Activated CD8-positive, alpha-beta T cell treated with anti-CD3 and anti-CD28 coated beads for 36 hours (primary cell): ENCODE measurements around the gene TF. TPM values are rescaled to one million over a fixed set of nuclear protein-coding genes. Genes with fewer than 3 reads are reported as not detected.

Source experiments
- ATAC-seq: fragments of 200-7000 bp; cut with Tn5 transposase; one replicate; pipeline ENCODE4 v1.10.0; 2021; ENCODE audit warnings: mild to moderate bottlenecking, moderate library complexity
- CTCF ChIA-PET: fragments of 350-600 bp; sonication (Branson Sonifier 250); formaldehyde crosslinking; loops from one replicate; lab custom pipeline; 2021; ENCODE audit warnings: antibody characterized with exemption; lab: Charles Lee
- POLR2A ChIA-PET: fragments of 350-600 bp; sonication (Branson Sonifier 250); formaldehyde crosslinking; loops from one replicate; lab custom pipeline; 2021; ENCODE audit warnings: antibody characterized with exemption; lab: Charles Lee
- DNase-seq: peaks from one replicate; pipeline ENCODE4 v3.0.0-alpha.2; 2020
- H3K27ac Mint-ChIP-seq: one replicate; pipeline ENCODE4 v1.8.0; 2021; ENCODE audit warnings: mild to moderate bottlenecking, mixed read lengths
- H3K27me3 Mint-ChIP-seq: one replicate; pipeline ENCODE4 v1.8.0; 2021; ENCODE audit warnings: mixed read lengths
- H3K36me3 Mint-ChIP-seq: one replicate; pipeline ENCODE4 v1.8.0; 2021; ENCODE audit warnings: low read depth, mixed read lengths
- H3K4me1 Mint-ChIP-seq: one replicate; pipeline ENCODE4 v1.8.0; 2021; ENCODE audit warnings: low read depth, mixed read lengths
- H3K4me3 Mint-ChIP-seq: one replicate; pipeline ENCODE4 v1.8.0; 2021; ENCODE audit warnings: mild to moderate bottlenecking, moderate library complexity, mixed read lengths
- H3K9me3 Mint-ChIP-seq: one replicate; pipeline ENCODE4 v1.8.0; 2021; ENCODE audit warnings: mixed read lengths
- CTCF ChIP-seq: fragments of 200-600 bp; IDR thresholded peaks from one replicate; pipeline ENCODE4 v1.8.0; 2022; ENCODE audit warnings: antibody characterized with exemption, mild to moderate bottlenecking
- intact Hi-C: fragments of 100-400 bp; cut with micrococcal nuclease; formaldehyde crosslinking; loops from one replicate; pipeline ENCODE4 v1.10.0; 2022
- total RNA-seq, 2 experiments: library from RNA; stranded (reverse); gene quantifications; one replicate each; pipeline ENCODE4 v1.2.3, GENCODE V29; 2021

The TF gene
- total RNA-seq, 2 experiments from 2014 or later: 0.02 to 0.34 TPM

GRCh38 chr3:133831966-133832801, 86.0 kb downstream of the TF start:
- Mint-ChIP-seq H3K4me1 (no peaks in the 10 kb centered on the region), H3K27ac (no peak overlapping the region), H3K36me3 (peaks cover under 1% of the 10 kb centered on the region), H3K9me3 (no peaks in the 10 kb centered on the region), H3K4me3 (no peak overlapping the region), H3K27me3 (no peaks in the 10 kb centered on the region)
- TF ChIP-seq CTCF: no peak
- intact Hi-C loops: no loop called here
- DNase-seq: no peak
- ChIA-PET CTCF (no interaction called here), POLR2A (no interaction called here)
- ATAC-seq: no peak

- POLR2A ChIA-PET: no interaction called here
- TF ChIP-seq CTCF: no peak
- DNase-seq (no peak), ATAC-seq (no peak)
- Mint-ChIP-seq H3K4me1 (no peaks in the 10 kb centered on the region), H3K27me3 (no peaks in the 10 kb centered on the region), H3K4me3 (no peak overlapping the region), H3K36me3 (no peaks in the 10 kb centered on the region), H3K9me3 (no peaks in the 10 kb centered on the region), H3K27ac (no peak overlapping the region)
- CTCF ChIA-PET: no interaction called here
- intact Hi-C loops: no loop called here
Observed at GRCh38 chr3:133832802-133833144, 86.6 kb downstream of the TF start.

GRCh38 chr3:133833267-133833666, 87.1 kb downstream of the TF start:
- no peak overlapping the region for H3K4me3 Mint-ChIP-seq
- POLR2A ChIA-PET: no interaction called here
- no peaks in the 10 kb centered on the region for H3K9me3 Mint-ChIP-seq
- DNase-seq: no peak
- intact Hi-C loops: no loop called here
- ATAC-seq: no peak
- CTCF ChIA-PET: no interaction called here
- H3K4me1 Mint-ChIP-seq: no peaks in the 10 kb centered on the region
- H3K36me3 Mint-ChIP-seq: no peaks in the 10 kb centered on the region
- H3K27me3 Mint-ChIP-seq: no peaks in the 10 kb centered on the region
- no peak overlapping the region for H3K27ac Mint-ChIP-seq
- no peak for TF ChIP-seq CTCF

- TF ChIP-seq CTCF: no peak
- ChIA-PET POLR2A (no interaction called here), CTCF (interaction anchor here (1.0 kb wide), 1 partner anchor 16 kb away, joined by 3 read pairs; no protein-coding TSS in a partner anchor)
- Mint-ChIP-seq H3K4me1 (no peaks in the 10 kb centered on the region), H3K27me3 (no peaks in the 10 kb centered on the region), H3K36me3 (no peaks in the 10 kb centered on the region), H3K9me3 (no peaks in the 10 kb centered on the region), H3K27ac (no peak overlapping the region), H3K4me3 (no peak overlapping the region)
- no peak for DNase-seq
- intact Hi-C loops: no loop called here
- no peak for ATAC-seq
Observed at GRCh38 chr3:133833880-133834620, 87.9 kb downstream of the TF start.
